ENCODE data around the gene FMO3.

FMO3 gene

GRCh38 chr1:171090604-171091003 lies at the start of gene FMO3:
Gene FMO3 (plus strand): TSS chr1:171090905. CDS start chr1:171092659, 1,754 bp downstream.
- DNase-seq: no peak

- DNase-seq: no peak
These were observed 42.7 kb upstream of the FMO3 start for GRCh38 chr1:171048014-171048413.

- DNase-seq: no peak
These were observed 37.7 kb upstream of the FMO3 start for GRCh38 chr1:171052977-171053376.

- DNase-seq: no peak
These were observed 34.6 kb upstream of the FMO3 start for GRCh38 chr1:171055966-171056643.

- DNase-seq: no peak
These were observed 29.1 kb upstream of the FMO3 start for GRCh38 chr1:171061425-171062143.

- no peak for DNase-seq
These were observed 27.8 kb upstream of the FMO3 start for GRCh38 chr1:171062902-171063301.

GRCh38 chr1:171075041-171075440 lies 15.7 kb upstream of the FMO3 start:
- DNase-seq: no peak

- no peak for DNase-seq
These were observed 9.4 kb upstream of the FMO3 start for GRCh38 chr1:171081314-171081753.

- DNase-seq: no peak
These were observed 8.9 kb upstream of the FMO3 start for GRCh38 chr1:171081763-171082201.

GRCh38 chr1:171082606-171083005 lies 8.1 kb upstream of the FMO3 start:
- DNase-seq: no peak

- no peak for DNase-seq
These were observed 7.5 kb upstream of the FMO3 start for GRCh38 chr1:171083222-171083621.

- no peak for DNase-seq
These were observed 6.6 kb upstream of the FMO3 start for GRCh38 chr1:171084091-171084490.

- no peak for DNase-seq
These were observed 5.8 kb upstream of the FMO3 start for GRCh38 chr1:171084870-171085269.

GRCh38 chr1:171087896-171088295 lies 2.8 kb upstream of the FMO3 start:
- DNase-seq: no peak

GRCh38 chr1:171103862-171104261 lies 13.2 kb downstream of the FMO3 start:
- no peak for DNase-seq

- no peak for DNase-seq
These were observed 16.7 kb downstream of the FMO3 start for GRCh38 chr1:171107262-171107940.

GRCh38 chr1:171107969-171108368 lies 17.3 kb downstream of the FMO3 start:
- DNase-seq: no peak

- DNase-seq: no peak
These were observed 19.3 kb downstream of the FMO3 start for GRCh38 chr1:171109966-171110365.

GRCh38 chr1:171110621-171111326 lies 20.1 kb downstream of the FMO3 start:
- DNase-seq: no peak

GRCh38 chr1:171112119-171112518 lies 21.4 kb downstream of the FMO3 start:
- no peak for DNase-seq

- DNase-seq: no peak
These were observed 22.7 kb downstream of the FMO3 start for GRCh38 chr1:171113382-171113781.

- DNase-seq: no peak
These were observed 24.7 kb downstream of the FMO3 start for GRCh38 chr1:171115280-171115897.

- DNase-seq: no peak
These were observed 26.0 kb downstream of the FMO3 start for GRCh38 chr1:171116676-171117075.

Measured in activated CD8-positive, alpha-beta memory T cell treated with anti-CD3 and anti-CD28 coated beads, Interleukin-2, amount 50 U/mL, for 48 hours (primary cell).